ENCODE data around the gene AKAP3.

Gene AKAP3

GRCh38 chr12:4584896-4585295 is 64.0 kb downstream of the AKAP3 start:
- Histone ChIP-seq H2AFZ (ENCODE audit: low read depth, low read length, severe bottlenecking) (no peak overlapping the region), H3K9me2 (replicated peaks; ENCODE audit: insufficient read depth, low read length) (no peaks in the 10 kb centered on the region), H3K9me3 (ENCODE audit: insufficient read depth, low read length) (no peaks in the 10 kb centered on the region), H3K79me2 (ENCODE audit: insufficient read depth, low read length) (no peaks in the 10 kb centered on the region), H3K4me3 (ENCODE audit: insufficient read depth, low read length, poor library complexity, severe bottlenecking) (no peak overlapping the region), H4K20me1 (ENCODE audit: low read depth, low read length) (no peaks in the 10 kb centered on the region), H3K27ac (ENCODE audit: low read depth, low read length) (no peak overlapping the region), H3K27me3 (ENCODE audit: low read length) (no peaks in the 10 kb centered on the region), H3K9ac (ENCODE audit: low read length) (no peak overlapping the region), H3F3A (ENCODE audit: insufficient read depth) (no peaks in the 10 kb centered on the region), H3K36me3 (ENCODE audit: low read length) (no peaks in the 10 kb centered on the region), H3K4me2 (ENCODE audit: low read depth, low read length, poor library complexity, severe bottlenecking) (no peak overlapping the region)
- no peak for TF ChIP-seq CTCF (IDR thresholded peaks at IDR 0.05; ENCODE audit: insufficient read depth, low read length, poor library complexity, severe bottlenecking)
- TF ChIP-seq EZH2phosphoT487 (conservative IDR thresholded peaks at IDR 0.05; ENCODE audit: low read length) = no peak

GRCh38 chr12:4584281-4584680 is 64.6 kb downstream of the AKAP3 start:
- no peak overlapping the region for H3K9ac ChIP-seq (ENCODE audit: low read length)
- H4K20me1 ChIP-seq (ENCODE audit: low read depth, low read length) = no peaks in the 10 kb centered on the region
- H3K27ac ChIP-seq (ENCODE audit: low read depth, low read length) = no peak overlapping the region
- no peaks in the 10 kb centered on the region for H3K9me3 ChIP-seq (ENCODE audit: insufficient read depth, low read length)
- no peaks in the 10 kb centered on the region for H3F3A ChIP-seq (ENCODE audit: insufficient read depth)
- no peak overlapping the region for H3K4me3 ChIP-seq (ENCODE audit: insufficient read depth, low read length, poor library complexity, severe bottlenecking)
- TF ChIP-seq CTCF (IDR thresholded peaks at IDR 0.05; ENCODE audit: insufficient read depth, low read length, poor library complexity, severe bottlenecking) = no peak
- no peak for TF ChIP-seq EZH2phosphoT487 (conservative IDR thresholded peaks at IDR 0.05; ENCODE audit: low read length)
- H2AFZ ChIP-seq (ENCODE audit: low read depth, low read length, severe bottlenecking) = no peak overlapping the region
- no peaks in the 10 kb centered on the region for H3K27me3 ChIP-seq (ENCODE audit: low read length)
- H3K79me2 ChIP-seq (ENCODE audit: insufficient read depth, low read length) = no peaks in the 10 kb centered on the region
- no peak overlapping the region for H3K4me2 ChIP-seq (ENCODE audit: low read depth, low read length, poor library complexity, severe bottlenecking)
- H3K9me2 ChIP-seq (replicated peaks; ENCODE audit: insufficient read depth, low read length) = no peaks in the 10 kb centered on the region
- no peaks in the 10 kb centered on the region for H3K36me3 ChIP-seq (ENCODE audit: low read length)

GRCh38 chr12:4580281-4580688 is 68.6 kb downstream of the AKAP3 start:
- H2AFZ ChIP-seq (ENCODE audit: low read depth, low read length, severe bottlenecking) = no peak overlapping the region
- no peak overlapping the region for H3K9ac ChIP-seq (ENCODE audit: low read length)
- H3K27ac ChIP-seq (ENCODE audit: low read depth, low read length) = no peak overlapping the region
- H3F3A ChIP-seq (ENCODE audit: insufficient read depth) = no peaks in the 10 kb centered on the region
- no peaks in the 10 kb centered on the region for H3K79me2 ChIP-seq (ENCODE audit: insufficient read depth, low read length)
- no peaks in the 10 kb centered on the region for H4K20me1 ChIP-seq (ENCODE audit: low read depth, low read length)
- H3K4me2 ChIP-seq (ENCODE audit: low read depth, low read length, poor library complexity, severe bottlenecking) = no peak overlapping the region
- no peak overlapping the region for H3K4me3 ChIP-seq (ENCODE audit: insufficient read depth, low read length, poor library complexity, severe bottlenecking)
- no peaks in the 10 kb centered on the region for H3K27me3 ChIP-seq (ENCODE audit: low read length)
- H3K36me3 ChIP-seq (ENCODE audit: low read length) = no peaks in the 10 kb centered on the region
- no peaks in the 10 kb centered on the region for H3K9me3 ChIP-seq (ENCODE audit: insufficient read depth, low read length)
- no peak for TF ChIP-seq CTCF (IDR thresholded peaks at IDR 0.05; ENCODE audit: insufficient read depth, low read length, poor library complexity, severe bottlenecking)
- TF ChIP-seq EZH2phosphoT487 (conservative IDR thresholded peaks at IDR 0.05; ENCODE audit: low read length) = no peak
- H3K9me2 ChIP-seq (replicated peaks; ENCODE audit: insufficient read depth, low read length) = no peaks in the 10 kb centered on the region
